Stimulated activated CD4-positive, alpha-beta T cell treated with anti-CD3 and anti-CD28 coated beads, Interleukin-2, amount 100 ng/mL, for 4 hours (primary cell): ENCODE measurements around the gene FIP1L1.

ENCODE experiments used
- DNase-seq: peaks from one replicate; pipeline ENCODE4 v3.0.0-alpha.2; 2020; ENCODE audit warnings: low read depth

Gene FIP1L1

DNA sequence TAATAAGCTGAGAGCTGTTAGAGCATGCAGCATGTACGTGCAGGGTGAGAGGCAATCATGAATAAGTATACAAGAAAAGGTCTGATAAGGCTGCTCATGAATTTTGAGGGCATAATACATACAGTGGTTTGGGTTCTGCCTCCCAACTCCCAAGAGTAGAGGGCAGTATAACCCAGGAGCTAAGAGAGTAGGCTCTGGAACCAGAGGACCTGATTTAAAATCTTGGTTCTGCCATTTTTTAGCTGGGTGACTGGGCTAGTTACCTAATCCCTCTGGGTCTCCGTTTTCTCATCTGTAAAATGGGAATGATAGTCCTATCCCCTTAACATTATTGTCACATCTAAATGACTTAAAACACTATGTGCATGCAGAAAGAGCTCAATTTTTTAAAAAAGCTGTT, 128.5 kb downstream of the FIP1L1 start:
- no peak for DNase-seq

DNA sequence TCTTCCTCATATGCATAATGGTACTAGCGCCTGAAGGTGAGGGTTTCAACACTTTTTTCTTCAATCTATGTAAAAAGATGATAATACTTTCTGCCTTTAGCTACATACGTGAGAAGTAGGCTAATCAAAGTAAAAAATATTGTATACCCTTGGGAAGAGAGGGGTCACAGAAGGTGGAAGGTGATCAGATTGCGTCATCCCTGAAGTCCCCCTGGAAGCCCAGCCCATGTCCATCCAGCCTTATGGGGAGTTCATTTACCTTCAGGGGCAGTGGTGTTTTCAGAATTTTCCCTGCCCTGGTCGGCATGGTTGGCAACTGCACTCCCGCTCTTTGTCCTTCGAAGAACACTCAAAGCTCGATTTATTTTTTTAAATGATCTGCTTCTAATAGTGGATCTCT, 129.6 kb downstream of the FIP1L1 start:
- DNase-seq: no peak

DNA sequence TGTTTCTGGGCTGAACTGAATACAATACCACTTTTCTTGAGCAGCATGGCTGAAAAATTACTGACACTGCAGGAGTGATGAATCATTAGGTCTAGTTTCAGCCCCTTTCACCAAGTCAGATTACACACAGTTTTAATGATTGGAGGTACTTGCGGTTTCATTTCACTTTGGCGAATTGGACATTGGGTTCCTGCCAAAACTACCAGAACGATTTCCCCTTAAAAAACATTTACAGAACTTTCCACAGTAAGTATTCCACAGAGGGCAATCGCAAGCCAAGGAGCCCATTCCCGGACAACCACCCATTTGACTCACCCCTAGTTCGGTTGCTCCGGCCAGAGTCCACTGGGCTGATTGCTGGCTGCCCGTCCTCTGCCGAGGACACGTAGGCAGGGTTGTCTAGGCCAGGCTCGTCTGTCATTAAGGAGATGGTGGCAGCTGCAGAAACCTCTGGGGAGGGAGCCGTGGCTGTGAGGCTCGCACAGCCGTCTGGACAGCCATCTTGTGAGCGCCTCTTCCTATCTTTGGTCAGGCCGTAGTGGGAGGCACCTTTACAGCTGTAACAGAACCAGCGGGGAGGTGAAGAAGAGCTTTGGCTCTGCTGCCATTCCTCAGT, 130.3 kb downstream of the FIP1L1 start:
- DNase-seq: no peak

DNA sequence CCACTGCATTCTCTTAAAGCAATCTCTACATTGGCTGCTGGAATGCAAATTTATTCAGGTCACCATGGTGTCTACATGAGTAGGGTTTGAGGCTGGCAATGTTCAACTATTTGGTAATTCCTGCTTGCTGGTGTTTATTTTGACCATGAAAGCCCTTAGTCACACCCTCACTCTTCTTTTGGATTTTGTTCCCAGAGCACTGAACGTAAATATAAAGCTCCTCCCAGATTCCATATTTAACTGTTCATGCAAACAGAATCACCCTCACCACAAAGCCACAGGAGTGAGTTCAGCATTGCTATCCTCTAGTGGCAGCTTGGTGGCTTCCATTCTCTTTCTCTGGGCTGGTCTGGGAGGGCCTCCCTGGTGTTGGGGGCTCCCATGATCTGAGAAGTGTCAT, 131.0 kb downstream of the FIP1L1 start:
- no peak for DNase-seq

DNA sequence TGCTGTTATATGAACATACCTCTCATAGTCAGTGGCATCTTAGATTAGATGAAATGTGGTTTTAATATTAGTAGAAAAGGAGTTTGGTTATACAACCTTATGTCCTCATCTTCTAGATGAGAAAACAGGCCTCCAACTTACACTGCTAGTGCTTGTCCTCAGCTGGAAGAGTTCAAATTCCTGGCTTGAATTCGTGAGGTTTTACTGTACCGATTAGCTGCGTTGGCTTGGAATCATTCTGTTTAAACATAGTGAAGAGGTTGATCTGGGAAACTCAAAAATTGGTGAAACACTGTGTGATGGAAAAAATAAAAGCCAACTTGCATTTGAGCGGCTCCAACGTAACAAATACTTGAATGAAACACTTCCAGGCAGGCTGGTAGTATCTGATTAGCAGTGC, 132.9 kb downstream of the FIP1L1 start:
- DNase-seq: no peak
